Activated effector memory CD4-positive, alpha-beta T cell treated with Interleukin-2 at 50 U/mL for 16 hours (primary cell): ENCODE results near the gene LRRTM3.

Experiments used
- DNase-seq: peaks from one replicate; pipeline ENCODE4 v3.0.0-alpha.2; 2020

The LRRTM3 gene

DNA sequence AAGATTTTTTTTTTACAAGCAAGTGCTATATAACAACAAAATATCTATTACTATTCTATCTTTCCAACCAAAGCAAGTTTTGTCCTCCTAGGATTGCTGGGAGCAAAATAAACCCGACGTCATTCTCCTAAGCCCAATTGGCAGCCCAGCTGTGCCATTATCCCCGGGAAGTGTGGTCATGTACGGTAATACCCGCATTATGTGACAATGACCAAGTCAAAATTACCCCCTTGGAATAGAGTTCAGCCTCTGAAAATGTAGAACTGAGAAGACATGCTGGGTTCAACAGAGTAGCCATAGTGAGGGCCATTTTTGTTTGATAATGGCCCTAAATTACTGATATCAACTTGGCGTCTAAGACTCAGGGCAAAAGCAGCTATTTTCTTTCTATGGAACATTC lies 215.5 kb downstream of the LRRTM3 start:
- DNase-seq: no peak

DNA sequence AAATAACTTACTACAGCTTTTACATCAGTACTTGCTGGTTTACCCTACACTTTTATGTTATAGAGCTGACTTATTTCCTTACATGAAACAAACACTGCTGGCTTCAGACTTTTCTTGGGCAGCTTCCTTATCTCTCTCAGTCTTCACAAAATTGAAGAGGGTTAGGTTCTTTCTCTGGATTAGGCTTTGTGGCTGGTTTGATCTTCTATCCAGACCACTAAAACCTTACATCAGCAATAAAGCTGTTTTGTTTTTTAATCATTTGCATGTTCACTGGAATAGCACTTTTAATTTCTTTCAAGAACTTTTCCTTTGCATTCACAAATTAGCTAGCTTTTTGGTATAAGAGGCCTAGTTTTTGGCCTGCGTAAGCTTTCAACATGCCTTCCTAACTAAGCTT lies 218.7 kb downstream of the LRRTM3 start:
- DNase-seq: no peak
